Suppressor macrophage (primary cell): ENCODE measurements around the gene ELOA2.
A peak's percentile ranks its signal among the peaks of the same experiment; 100 is the strongest.
"Not testable (repeated sequence)": the region's sequence is repeated elsewhere in the genome, so short reads cannot be mapped to it uniquely, and the experiment has no call there.

Source experiments
- DNase-seq, 4 experiments: peaks; one replicate each; pipeline ENCODE4 v3.0.0-alpha.2; 2020 to 2022
- total RNA-seq, 17 experiments: gene quantifications; one replicate each; lab custom pipeline; 2026; ENCODE audit warnings: mixed read lengths in 6 of 17, inconsistent platforms in 3 of 17; lab: John Stamatoyannopoulos, UW

Gene ELOA2
- total RNA-seq: 0 to 0.77 (median 0) reads per million in 17 experiments

DNA sequence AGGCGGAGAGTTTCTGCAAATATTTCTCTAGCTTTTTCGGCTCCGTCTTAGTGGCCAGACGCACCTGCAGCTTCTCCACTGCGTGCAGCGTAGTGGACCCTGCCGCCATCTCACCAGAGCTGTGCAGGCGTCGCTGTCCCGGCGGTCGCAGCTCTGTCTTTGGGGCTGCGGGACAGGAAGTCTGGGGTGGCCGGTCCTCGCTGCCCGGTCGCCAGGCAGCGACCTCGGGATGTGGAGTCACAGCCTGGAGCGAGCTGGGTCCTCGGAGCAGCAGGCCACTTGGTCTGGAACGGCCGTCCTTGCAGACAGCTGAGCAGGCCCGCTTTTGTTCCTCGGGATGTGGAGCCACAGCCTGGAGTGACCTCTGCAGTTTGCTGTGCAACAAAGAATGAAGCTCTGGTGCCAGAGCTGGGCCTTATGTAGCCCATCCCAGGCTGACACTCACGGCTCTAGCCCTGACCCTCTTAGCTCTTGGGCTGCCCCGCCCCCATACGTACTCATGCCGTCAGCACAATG is at the start of gene ELOA2:
ELOA2 (minus strand) TSS at position 466 of the 516 bp plus-strand sequence; CDS start at position 109, 357 bp downstream.
- no peak for DNase-seq

DNA sequence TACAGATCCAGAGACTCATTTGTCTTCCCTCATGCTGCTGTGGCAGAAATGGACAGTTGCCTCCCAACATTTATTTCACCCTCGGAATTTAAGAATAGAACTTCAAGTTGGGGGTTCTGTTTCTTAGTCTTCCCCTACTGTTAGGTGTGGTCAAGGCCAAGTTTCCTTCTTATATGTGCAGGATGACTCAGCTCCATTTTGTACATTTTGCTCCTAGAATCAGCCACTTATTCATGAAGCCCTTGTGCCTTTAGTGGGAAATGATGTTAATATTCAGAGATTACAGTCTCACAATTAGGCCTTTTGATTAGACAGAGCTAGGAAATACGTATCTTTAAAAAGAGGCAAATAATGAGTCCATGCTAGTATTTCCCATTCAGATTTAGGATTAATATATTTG is 46.2 kb upstream of the ELOA2 start:
- DNase-seq: no peak

- DNase-seq: no peak
Observed at GRCh38 chr18:47080872-47081271, 45.5 kb upstream of the ELOA2 start.

GRCh38 chr18:47077111-47077510 is 41.7 kb upstream of the ELOA2 start:
- DNase-seq: no peak

DNA sequence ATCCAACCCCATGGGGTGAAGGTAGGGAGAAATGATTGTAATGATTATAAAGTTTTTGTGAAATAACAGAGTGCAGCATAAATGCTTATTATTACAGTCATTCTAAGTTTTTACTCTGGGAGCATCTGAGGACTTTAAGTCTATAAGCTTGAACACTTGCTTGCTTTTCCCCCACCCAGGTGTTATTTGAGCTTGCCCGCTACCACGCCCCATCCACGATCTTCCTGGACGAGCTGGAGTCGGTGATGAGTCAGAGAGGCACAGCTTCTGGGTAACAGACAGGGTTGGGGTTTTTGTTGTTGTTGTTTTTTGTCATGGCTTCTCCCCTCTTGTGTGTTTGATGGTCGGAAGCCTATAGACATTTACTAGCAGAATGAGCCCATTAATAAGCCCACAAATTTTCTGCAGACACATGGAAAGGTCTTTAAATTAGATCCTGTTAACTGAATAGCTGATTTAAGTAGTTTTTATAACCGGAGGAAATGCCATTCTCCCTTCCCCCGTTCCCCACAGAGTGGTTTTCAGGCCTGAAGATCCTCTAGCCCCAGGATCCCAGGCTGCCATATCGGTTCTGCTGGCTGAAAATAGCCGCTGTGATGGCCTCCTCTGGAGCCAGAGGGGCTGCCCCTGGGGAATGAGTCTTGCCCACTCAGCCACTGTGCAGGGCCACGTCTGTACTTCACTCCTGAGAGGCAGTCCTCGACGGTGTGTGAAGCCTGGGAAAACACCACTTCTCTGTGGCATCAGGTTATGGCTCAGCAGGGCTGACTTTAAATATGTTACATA is 39.9 kb upstream of the ELOA2 start:
- no peak for DNase-seq

GRCh38 chr18:47067648-47068047 is 32.2 kb upstream of the ELOA2 start:
- DNase-seq: no peak

DNA sequence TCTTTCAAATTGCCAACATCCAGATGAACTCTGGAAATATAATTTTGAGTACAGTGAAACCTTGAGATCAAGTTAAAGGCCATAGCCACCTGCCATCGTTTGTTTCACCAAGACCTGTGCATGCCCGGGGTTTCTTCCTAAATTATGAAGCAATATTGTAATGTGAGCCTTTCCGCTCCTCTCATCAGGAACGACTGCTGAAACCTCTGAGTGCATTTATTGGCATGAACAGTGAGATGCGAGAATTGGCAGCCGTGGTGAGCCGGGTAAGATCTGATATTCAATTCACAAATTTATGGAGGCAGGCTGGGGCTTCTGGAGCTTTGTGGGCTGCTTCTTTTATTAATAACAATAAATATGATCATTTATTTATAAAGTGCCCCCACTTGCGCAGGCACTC is 27.7 kb upstream of the ELOA2 start:
- DNase-seq: no peak

DNA sequence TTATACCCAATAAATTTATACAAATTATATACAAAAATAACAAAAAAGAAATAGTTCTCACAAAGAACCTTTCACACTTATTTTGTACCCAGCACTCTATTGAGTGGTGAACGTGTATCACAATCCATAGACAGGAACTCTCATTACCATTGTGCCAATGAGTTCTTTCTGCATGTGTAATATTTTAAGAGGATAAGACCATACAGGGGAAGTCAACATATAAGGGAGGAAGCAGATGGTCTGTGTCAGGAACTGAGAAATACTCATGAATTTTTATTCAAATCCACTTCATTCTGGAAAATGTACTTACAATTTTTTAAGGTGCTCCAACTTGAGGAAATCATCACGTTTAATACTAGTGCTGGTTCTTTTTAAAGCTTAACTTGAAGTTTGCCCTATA is 27.1 kb upstream of the ELOA2 start:
- no peak for DNase-seq

DNA sequence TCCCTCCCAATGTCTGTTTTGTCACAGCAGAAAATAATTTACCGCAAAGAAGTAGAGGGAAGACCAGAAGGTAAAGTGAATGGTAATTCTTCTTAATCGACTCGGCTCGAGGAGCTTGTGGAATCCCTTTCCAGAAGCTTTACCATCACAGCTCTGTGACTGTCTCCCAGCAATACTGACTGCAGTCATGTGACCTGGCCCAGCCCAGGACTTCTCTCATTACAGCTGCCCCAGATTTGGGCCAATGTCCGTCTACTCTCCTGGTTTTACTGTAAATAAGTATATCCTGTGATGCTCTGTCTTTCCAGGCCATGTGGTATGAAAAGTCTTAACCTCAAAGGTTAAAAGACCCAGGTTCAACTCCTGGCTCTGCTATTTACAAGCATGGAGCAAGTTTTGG is 18.9 kb upstream of the ELOA2 start:
- DNase-seq: no peak

DNA sequence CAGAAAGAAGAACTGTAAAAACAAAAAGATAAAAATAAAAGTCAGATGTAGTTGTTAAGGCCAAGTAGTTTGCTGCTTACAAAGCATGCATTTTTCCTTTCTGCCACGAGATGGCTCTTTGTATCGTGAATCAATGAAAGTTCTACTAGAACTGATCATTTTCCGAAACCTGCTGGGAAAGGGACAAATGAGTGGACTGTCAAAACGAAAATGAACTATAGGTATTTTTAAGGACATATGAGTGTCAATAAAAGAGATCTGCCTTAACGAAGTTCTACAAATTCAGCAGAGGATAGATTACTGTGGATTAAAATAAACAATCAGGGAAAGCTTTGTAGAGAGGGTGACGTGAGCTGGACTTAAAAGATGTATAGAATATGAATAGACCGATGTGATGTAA is 15.0 kb upstream of the ELOA2 start:
- peak; percentile 46 to 62 (median 48) for DNase-seq

- no peak for DNase-seq
Observed at GRCh38 chr18:47040982-47041381, 5.6 kb upstream of the ELOA2 start.

- no peak for DNase-seq
Observed at GRCh38 chr18:47036927-47037578, 1.6 kb upstream of the ELOA2 start.

DNA sequence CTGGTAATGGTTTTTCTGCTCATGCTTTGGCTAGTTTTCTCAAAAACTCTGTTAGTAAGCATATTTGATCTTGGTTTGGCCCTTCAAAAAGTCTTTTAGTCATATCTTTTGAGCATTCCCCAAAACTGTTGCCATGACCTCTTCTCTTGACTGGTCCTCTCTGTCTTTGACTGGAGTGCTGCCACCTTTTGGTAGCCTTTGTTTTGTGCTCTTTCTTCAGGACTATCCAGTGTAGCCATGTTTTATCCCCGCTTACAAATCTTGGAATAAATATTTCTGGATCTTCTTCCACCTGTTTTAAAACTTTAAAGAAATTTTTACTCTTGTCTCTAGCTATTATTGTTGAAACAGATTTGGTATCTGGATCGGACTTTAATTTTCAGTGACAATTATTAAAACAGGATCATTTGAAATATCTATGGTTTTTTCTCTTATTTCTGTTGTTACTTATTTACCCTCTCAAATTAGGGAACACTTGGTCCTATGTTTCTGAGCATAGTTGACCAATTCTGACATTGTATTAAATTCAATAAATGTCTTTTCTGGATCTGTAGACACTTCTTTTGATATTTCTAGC is 965 bp upstream of the ELOA2 start:
- DNase-seq: peak; percentile 15 to 23 (median 20)

- not testable (repeated sequence) for DNase-seq
Observed at GRCh38 chr18:47034591-47034990, 830 bp downstream of the ELOA2 start.

- no peak for DNase-seq
Observed at GRCh38 chr18:47032945-47033344, 2.5 kb downstream of the ELOA2 start.

GRCh38 chr18:47030887-47031286 is 4.5 kb downstream of the ELOA2 start:
- not testable (repeated sequence) for DNase-seq

- not testable (repeated sequence) for DNase-seq
Observed at GRCh38 chr18:47029684-47030353, 5.6 kb downstream of the ELOA2 start.

- DNase-seq: not testable (repeated sequence)
Observed at GRCh38 chr18:47028738-47029137, 6.7 kb downstream of the ELOA2 start.

DNA sequence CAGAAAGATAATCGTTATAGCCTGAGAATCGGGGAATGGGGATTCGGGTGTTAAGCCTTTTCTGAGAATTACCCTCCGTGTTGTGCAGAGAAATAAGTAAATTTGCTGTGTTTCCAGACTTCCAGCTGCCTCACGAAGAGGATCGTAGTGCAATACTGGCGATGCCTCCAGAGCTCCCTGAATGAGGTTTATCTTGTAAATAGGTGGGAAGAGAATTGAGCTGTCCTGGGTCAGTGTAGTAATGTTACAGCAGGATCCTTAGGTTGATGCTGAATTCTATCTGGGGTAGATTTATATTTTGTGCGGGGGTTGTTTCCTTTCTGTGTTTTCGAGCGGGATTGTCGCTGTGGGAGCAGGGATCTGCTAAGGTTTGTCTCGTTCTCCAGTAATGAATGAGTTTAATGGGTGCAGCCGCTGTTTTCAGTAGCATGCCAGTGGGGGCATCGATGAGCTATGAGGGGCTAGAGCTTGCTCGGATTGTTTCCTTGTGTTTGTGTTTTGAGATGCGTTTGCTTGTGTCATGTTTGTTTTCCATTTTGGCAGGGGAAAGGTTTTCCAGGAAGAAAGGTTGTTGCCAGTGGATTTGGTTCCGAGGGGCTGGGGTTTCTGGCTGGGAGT is 9.8 kb downstream of the ELOA2 start:
- DNase-seq: not testable (repeated sequence)

DNA sequence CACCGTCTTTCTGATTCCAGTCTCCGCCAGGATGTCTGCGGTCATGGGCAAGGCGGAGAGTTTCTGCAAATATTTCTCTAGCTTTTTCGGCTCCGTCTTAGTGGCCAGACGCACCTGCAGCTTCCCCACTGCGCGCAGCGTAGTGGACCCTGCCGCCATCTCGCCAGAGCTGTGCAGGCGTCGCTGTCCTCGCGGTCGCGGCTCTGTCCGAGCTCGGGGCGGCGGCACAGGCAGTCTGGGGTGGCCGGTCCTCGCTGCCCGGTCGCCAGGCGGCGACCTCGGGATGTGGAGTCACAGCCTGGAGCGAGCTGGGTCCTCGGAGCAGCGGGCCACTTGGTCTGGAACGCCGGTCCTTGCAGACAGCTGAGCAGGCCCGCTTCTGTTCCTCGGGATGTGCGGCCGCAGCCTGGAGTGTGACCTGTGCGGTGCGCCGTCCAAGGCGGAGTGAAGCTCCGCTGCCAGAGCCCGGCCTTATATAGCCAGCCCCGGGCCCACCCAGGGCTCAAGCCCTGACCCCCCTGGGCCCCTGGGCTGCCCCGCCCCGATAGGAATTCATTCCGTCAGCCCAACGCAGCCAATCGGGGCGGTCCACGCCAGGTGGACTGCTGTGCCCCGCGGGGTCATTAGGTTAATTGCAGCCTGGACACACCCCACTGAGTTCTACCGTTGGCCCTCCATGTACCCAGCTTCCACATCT is 11.5 kb downstream of the ELOA2 start:
- DNase-seq: not testable (repeated sequence)

DNA sequence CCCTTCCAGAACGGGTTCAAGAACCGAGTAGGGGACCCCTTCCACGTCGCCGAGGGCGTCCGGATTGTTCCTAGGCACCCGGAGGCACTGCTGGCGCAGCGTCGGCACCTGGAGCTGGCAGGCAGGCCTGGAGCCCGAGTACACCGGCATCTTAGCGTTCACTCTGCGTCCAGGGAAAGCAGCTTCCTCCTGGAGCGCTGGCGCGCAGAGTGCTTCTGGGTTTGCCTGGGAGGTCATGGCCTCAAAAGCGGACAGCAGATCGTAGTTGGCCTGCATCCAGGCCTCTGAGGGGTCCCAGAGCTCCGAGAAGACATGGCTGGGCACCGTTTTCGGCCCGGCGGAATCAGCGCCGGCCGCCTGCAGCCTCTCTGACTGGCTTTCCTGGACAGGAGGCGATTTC is 12.6 kb downstream of the ELOA2 start:
- not testable (repeated sequence) for DNase-seq

DNA sequence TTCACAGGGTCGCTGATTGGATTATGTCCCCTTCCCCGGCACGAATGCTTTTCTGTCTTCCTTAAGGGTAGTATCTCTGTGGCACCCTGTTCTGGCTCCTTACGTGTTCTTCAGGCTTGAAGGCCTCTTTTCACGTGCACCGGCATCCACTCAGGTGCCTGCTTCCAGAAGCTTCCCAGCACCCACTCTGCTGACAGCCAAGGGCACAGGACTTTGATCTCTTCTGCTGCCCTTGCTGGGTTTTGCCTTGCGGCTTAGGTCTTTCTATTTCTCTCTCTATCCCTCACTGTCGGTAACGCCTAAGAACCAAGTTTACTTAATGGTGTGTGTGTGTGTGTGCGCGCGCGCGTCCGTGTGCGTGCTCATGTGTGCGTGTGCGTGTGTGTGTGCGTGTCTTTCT is 14.7 kb downstream of the ELOA2 start:
- not testable (repeated sequence) for DNase-seq
